ENCODE results near the gene PELI1. TPM values are rescaled to one million over a fixed set of nuclear protein-coding genes. Genes with fewer than 3 reads are reported as not detected.

PELI1 gene
- total RNA-seq, 1 donor from 2014 or later, result 31.5 TPM

- Mint-ChIP-seq H3K27ac (ENCODE audit: unreplicated experiment) (no peak overlapping the region), H3K9me3 (ENCODE audit: unreplicated experiment) (no peaks in the 10 kb centered on the region), H3K36me3 (ENCODE audit: unreplicated experiment) (no peaks in the 10 kb centered on the region), H3K27me3 (ENCODE audit: unreplicated experiment) (no peaks in the 10 kb centered on the region), H3K4me3 (ENCODE audit: unreplicated experiment) (no peak overlapping the region), H3K4me1 (ENCODE audit: unreplicated experiment) (peaks cover 13% of the 10 kb centered on the region)
- TF ChIP-seq CTCF (IDR thresholded peaks at IDR 0.05), result no peak
- DNase-seq (ENCODE audit: extremely low spot score, unreplicated experiment), result no peak
Measured at GRCh38 chr2:64065516-64065915, 78.7 kb downstream of the PELI1 start.

DNA sequence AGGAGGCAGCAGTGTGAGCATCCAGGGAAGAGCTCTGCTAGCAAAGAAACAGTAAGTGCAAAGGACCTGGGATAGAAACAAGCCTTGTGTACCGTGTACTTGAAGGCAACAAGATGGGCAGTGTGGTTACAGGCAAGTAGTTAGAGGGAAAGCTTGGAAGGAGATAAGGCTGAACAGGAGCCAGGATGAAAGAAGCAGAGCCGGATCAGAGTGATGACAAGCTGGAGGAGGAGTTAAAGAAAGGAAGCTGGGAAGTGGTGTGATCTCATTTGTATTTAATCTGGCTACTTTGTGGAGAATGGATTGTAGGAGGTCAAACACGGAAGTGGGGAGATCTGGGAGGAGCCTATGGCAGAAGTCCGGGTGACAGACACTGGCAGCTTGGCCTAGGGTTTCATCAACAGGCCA, 80.3 kb downstream of the PELI1 start:
- Mint-ChIP-seq H3K9me3 (ENCODE audit: unreplicated experiment) (no peaks in the 10 kb centered on the region), H3K27ac (ENCODE audit: unreplicated experiment) (no peak overlapping the region), H3K36me3 (ENCODE audit: unreplicated experiment) (no peaks in the 10 kb centered on the region), H3K4me3 (ENCODE audit: unreplicated experiment) (no peak overlapping the region), H3K4me1 (ENCODE audit: unreplicated experiment) (peaks cover 13% of the 10 kb centered on the region), H3K27me3 (ENCODE audit: unreplicated experiment) (no peaks in the 10 kb centered on the region)
- no peak for TF ChIP-seq CTCF (IDR thresholded peaks at IDR 0.05)
- DNase-seq (ENCODE audit: extremely low spot score, unreplicated experiment), result no peak

- peaks cover 13% of the 10 kb centered on the region for H3K4me1 Mint-ChIP-seq (ENCODE audit: unreplicated experiment)
- no peak for DNase-seq (ENCODE audit: extremely low spot score, unreplicated experiment)
- no peak for TF ChIP-seq CTCF (IDR thresholded peaks at IDR 0.05)
- no peak overlapping the region for H3K4me3 Mint-ChIP-seq (ENCODE audit: unreplicated experiment)
- H3K36me3 Mint-ChIP-seq (ENCODE audit: unreplicated experiment), result no peaks in the 10 kb centered on the region
- no peaks in the 10 kb centered on the region for H3K27me3 Mint-ChIP-seq (ENCODE audit: unreplicated experiment)
- H3K9me3 Mint-ChIP-seq (ENCODE audit: unreplicated experiment), result no peaks in the 10 kb centered on the region
- no peak overlapping the region for H3K27ac Mint-ChIP-seq (ENCODE audit: unreplicated experiment)
Measured at GRCh38 chr2:64063454-64063853, 80.8 kb downstream of the PELI1 start.

GRCh38 chr2:64062840-64063239, 81.4 kb downstream of the PELI1 start:
- TF ChIP-seq CTCF (IDR thresholded peaks at IDR 0.05), result no peak
- Mint-ChIP-seq H3K4me1 (ENCODE audit: unreplicated experiment) (peaks cover 13% of the 10 kb centered on the region), H3K4me3 (ENCODE audit: unreplicated experiment) (no peak overlapping the region), H3K27ac (ENCODE audit: unreplicated experiment) (no peak overlapping the region), H3K27me3 (ENCODE audit: unreplicated experiment) (no peaks in the 10 kb centered on the region), H3K9me3 (ENCODE audit: unreplicated experiment) (no peaks in the 10 kb centered on the region), H3K36me3 (ENCODE audit: unreplicated experiment) (no peaks in the 10 kb centered on the region)
- DNase-seq (ENCODE audit: extremely low spot score, unreplicated experiment), result no peak

DNA sequence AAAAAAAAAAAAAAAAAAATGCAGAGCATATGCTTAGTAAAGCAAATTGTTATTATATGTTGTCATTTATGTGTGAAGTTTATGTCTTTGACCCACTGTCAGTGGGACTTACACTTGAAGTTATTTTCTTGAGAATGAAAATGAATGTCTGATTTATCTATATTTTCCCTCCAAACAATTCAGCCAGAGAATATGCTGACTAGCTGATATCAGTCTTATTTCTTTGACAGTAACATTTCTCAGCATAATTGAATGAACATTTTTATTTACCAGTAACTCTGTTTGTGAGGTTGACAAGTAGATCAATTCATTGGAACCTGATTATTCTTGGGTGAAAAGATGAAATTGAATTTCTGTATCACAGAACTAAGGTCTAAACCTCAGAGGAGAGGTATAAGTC, 85.0 kb downstream of the PELI1 start:
- H3K36me3 Mint-ChIP-seq (ENCODE audit: unreplicated experiment), result no peaks in the 10 kb centered on the region
- H3K9me3 Mint-ChIP-seq (ENCODE audit: unreplicated experiment), result no peaks in the 10 kb centered on the region
- H3K27me3 Mint-ChIP-seq (ENCODE audit: unreplicated experiment), result no peaks in the 10 kb centered on the region
- no peak for TF ChIP-seq CTCF (IDR thresholded peaks at IDR 0.05)
- H3K4me3 Mint-ChIP-seq (ENCODE audit: unreplicated experiment), result no peak overlapping the region
- no peak overlapping the region for H3K27ac Mint-ChIP-seq (ENCODE audit: unreplicated experiment)
- peaks cover 9% of the 10 kb centered on the region for H3K4me1 Mint-ChIP-seq (ENCODE audit: unreplicated experiment)
- DNase-seq (ENCODE audit: extremely low spot score, unreplicated experiment), result no peak
